NCI-H128 (cell line): ENCODE data around the gene STX4.
"Not testable (repeated sequence)": the region's sequence is repeated elsewhere in the genome, so short reads cannot be mapped to it uniquely, and the experiment has no call there.

Source experiments
- DNase-seq: peaks from one replicate; lab custom pipeline; 2025; ENCODE audit not compliant: unreplicated experiment; lab: John Stamatoyannopoulos, UW

Gene STX4

DNA sequence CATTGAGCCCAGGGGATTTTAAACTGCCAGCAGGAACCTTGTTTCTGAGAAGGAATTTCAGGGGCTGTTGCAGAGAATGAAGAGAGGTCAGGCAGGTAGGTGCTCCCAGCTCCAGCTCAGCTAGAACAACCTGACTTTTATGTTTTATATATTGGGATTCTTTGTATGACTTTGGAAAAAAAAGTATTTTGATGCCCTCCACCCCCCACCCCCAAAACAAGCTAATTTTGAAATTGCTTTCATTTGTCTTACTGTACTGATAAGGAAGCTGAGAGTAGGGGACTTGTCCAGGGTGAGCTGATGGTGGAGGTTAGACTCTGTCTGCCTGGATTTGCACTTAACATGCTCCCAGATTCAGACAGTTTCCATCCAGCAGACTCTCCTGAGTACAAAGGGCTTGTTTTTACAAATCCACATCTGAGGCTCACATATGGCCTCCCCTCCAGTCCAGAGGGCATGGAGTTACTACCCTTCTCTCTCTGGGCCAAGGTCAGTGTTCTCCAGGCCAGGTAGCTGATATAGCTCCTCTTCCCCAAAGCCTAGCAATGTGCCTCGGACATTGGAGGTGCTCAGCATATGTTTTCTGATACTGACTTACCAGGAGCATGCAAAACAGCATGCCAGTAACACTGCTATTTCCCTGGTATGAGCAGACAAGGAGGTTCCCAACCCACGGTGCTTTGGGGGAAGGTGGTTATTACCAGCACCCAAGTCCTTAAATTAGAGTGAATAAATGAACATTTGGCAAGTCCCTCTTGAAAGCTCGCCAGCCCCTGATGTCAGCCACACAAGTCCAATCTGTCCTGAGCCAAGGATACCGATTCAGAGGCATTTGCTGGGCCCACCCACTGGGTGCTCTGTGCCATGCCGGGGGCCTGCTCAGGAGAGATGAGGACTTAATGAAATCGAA lies 34.3 kb upstream of the STX4 start:
- DNase-seq, result no peak

DNA sequence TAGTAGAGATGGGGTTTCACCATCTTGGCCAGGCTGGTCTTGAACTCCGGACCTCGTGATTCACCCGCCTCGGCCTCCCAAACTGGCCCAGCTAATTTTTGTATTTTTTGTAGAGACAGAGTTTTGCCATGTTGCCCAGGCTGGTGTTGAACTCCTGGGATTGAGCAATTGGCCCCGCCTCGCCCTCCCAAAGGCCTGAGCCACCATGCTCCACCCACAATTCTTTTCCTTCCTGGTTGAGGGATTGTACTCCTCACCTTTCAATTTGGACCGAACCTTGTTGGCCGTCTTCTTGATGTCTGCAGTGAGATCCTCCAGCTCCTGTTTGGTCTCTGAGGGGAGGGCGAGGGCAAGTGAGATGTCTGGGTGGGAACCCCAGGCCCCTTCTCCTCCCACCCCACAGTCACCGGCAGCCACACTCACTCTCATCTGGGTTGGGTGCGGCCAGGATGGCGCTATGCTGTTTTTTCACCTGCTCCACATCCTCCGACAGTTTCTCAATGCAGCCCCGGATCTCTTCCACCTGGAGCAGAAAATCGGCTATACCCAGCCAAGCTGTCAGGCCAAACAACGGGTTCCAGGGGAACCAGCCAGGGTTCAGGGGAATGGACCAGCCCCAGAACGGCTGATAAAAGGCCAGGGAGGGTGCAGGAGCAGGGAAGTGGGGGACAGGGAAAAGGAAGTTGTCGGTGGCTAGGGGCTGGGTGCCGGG lies 32.5 kb upstream of the STX4 start:
- no peak for DNase-seq

DNA sequence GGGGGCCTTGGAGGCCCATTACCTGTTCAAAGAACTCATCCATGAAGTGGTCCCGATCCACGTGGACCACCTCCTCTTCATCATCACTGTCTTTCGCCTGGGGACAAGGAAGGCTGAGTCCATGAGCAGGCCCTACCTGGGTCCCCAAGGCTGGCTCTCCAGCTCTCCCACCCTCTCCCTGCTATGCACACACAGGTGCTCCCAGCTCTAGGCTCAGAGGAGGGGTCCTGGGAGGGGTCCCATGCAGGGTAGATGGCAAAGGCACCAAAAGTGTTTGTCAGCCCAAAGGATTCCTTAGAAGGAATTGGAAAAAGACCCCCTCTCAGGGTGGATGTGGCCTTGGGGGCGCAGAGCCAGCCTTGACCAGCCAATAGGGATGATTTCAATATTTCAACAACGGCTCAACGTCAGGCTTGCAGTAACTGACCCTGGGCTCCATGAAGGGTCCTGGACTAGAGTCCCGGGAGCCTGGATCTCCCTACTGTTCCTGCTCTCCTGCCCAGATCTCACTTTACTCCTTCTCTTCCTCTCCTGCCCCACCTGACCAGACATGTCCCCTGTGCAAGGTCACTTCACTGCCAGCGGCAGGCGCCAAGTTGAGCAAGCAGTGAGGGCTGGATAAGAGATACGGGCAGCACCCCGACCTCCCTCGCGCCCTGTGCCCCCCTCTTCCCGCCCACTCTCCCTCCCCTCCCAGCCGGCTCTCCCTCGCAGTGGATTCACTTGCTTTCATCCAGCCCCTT lies 31.7 kb upstream of the STX4 start:
- DNase-seq, result no peak

DNA sequence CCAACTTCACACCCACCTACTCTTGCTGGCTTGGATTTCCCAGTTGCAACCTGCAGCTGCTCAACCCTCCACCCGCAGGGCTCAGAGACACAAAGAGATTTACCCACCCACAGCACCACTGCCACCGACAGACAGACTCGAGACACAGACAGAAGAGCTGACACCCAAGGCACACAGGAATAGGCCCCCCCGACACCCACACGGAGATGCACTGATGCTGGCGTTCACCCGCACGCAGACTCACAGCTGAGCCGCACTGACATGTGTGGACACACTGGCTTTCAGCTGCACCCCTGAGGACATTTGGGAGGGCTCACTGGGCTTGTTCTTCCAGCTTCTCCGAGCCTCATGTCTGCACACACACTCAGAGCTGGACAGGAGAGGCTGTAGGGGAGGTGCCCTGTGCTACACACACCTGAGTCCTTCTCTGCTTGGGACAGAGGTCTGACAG lies 31.1 kb upstream of the STX4 start:
- DNase-seq, result no peak

DNA sequence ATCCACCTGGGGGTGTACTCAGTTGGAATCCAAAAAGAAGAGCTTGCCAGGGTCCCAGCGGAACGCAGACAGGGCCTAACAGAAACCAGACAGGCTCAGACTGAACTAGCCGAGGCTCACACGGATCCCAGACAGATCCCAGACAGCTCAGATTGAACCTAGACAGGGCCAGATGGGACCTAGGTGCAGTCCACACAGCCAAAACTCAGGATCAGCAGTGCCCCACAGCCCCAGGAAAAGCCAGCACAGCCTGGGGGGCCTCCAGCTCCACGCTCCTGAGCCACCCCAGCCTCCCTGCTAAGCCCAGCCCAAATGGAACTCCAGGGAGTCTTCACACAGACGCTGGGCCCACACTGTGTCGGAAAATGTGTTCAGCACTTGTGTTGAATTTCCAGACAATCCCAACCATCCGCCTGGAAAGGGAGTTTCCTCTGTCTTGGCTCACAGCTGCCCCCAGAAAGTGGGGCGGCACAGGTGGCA lies 30.5 kb upstream of the STX4 start:
- no peak for DNase-seq

DNA sequence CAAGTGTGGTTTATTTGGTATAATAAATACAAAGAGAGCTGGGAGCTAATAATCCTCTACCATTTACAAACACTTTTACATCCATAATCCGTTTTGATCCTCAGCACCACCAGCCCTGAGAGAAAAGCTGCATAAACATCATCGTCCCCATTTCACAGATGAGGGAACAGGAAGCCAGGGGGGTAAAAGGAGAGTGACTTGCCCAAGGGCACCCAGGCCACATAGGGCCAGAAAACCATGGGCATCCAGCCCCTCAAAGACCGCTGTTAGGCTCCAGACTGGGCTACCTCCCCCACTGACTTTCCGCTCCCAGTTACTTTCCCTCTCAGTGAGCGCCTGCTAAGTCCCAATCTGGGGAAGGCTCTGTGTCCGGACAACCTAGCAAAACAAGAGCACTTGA lies 29.6 kb upstream of the STX4 start:
- DNase-seq, result no peak

DNA sequence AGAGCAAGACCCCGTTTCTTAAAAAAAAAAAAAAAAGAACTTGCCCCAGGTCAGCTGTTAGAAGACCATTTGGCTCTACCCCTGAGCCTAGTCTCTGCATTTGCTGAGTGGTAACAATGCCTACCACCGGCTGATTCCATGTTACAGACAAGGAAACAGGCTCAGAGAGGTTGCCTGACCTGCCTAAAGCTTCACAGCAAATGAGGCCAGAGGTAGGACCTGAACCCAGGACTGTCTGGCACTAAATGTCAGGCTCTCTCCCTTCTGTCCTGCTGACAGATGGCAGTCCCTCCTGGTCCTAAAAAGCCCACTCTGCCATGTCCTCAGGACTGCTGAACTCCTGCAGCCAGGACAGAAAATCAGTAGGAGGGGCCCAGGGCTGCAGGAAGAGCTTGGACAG lies 28.7 kb upstream of the STX4 start:
- no peak for DNase-seq

DNA sequence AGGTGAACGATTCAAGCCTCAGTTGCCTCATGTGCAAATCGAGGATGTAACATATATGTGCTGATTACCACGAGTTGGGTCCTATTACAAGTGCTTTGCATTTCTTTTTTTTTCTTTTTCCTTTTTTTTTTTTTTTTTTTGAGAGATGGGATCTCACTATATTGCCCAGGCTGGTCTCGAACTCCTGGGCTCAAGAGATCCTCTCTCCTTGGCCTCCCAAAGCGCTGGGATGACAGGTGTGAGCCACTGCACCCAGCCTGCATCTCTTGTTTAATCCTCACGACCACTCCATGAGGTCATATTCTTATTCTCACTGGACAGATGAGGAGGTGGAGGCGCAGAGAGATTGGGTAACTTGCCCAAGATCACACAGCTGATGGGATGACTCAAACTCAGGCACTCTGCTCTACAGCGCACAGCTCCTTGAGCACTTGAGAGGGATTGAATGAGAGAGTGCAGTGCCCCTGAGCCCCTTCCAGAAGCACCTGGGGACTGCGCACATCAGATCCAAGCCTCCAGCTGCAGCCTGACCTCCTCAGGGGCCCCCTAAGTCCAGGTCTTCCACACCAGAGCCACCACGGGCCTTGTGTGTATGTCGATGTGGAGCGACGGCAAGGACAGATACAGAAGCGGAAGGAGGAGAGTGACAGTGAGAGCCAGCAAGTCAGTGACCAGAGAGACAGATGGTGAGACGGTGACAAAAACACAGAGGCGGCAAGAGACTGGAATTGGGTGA lies 27.8 kb upstream of the STX4 start:
- DNase-seq, result no peak

DNA sequence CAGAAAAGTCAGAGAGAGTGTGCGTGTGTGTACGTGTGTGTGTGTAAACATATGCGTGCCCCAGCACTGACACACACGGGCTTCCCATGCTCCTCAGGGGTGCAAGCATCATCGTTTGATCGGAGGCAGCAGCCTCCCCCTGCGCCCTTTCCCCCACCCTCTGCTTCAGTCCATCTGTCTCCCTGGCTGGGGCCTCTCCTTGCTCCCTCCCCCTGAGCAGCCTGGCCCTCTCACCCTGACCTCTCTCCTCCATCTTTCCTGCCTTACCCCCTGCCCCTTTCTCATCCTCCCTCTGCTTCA lies 27.3 kb upstream of the STX4 start:
- no peak for DNase-seq

DNA sequence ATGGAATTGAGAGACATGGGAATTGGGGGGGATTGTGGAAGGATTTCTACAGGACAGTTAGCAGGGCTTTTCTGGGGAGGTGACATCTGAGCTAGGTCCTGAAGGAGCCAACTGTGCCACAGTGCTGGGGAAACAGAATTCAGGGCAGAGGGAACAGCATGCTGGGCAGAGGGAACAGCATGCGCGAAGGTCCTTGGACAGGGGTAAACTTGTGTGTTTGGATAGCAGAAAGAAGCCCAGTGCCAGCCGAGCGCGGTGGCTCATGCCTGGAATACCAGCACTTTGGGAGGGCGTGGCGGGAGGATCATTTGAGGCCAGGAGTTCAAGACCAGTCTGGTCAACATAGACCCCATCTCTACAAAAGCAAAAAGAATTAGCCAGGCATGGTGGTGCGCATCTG lies 26.8 kb upstream of the STX4 start:
- no peak for DNase-seq

DNA sequence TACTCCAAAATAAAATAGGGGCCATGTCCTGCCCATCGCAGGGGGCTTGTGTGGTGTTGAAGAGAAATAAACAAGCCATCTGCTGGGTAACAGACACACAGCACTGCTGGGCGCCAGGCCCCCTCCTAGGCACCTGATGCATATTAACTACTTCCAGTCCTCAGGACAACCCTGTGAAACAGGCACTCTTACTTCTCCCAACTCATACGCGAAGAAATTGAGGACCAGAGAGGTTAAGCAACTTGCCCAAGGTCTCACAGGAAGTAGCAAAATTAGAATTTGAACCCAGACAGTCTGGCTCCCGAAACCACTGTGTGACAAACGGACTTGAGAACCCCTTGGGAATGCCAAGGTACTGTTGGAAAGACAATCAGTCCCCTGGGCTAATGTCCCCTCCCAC lies 25.7 kb upstream of the STX4 start:
- no peak for DNase-seq

DNA sequence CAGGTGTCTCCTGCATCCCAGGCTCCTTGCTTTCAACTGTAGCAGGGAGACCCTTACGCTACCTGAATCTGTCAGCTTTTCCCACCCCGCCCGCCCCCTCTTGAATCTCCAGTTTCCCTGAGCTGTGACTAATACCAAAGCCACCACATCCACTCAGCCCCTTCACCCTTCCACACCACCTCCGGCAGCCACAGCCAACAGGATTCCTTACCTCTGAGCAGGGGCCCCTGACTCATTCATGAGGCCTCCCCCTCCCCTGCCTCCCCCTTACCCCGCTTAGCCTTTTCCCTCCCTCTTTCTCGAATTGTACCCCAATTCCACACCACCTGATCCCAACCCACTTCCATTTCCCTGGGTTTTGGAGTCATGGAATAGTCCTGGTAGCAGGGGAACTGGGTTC lies 25.2 kb upstream of the STX4 start:
- no peak for DNase-seq

DNA sequence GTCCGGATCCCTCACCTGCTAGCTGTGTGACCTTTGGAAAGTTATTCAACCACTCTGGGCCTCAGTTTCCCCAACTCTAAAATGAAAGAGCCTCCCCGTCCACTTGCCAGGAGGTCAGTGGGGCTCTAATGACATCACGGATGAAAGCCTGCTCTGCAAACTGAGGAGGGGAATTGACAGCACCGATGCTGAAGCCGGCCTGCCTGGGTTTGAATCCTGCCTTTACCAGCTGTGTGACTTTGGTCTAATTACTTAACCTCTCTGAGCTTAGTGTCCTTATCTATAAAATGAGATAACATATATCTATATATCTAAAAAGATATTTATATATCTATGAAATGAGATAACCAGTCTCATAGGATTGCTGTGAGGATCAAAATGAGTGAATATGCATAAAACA lies 24.8 kb upstream of the STX4 start:
- no peak for DNase-seq

DNA sequence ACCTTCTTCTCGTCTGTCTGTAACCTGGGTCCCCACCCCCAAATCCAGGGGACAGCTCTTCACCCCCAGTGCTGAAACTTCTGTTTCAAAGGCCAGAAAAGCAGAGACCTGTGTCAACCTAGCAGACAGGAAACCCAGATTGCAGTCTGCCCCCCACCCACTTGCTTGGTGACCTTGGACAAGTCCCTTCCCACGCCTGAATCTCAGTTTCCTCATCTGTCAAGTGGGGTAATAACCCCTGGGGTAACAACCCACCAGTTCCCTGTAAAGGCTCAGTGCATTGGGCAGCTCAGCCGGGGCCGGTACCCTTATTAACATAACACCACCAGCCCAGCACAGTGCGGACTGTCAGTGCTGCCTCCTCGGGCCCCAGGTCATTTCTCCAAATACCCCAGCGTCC lies 24.2 kb upstream of the STX4 start:
- no peak for DNase-seq

DNA sequence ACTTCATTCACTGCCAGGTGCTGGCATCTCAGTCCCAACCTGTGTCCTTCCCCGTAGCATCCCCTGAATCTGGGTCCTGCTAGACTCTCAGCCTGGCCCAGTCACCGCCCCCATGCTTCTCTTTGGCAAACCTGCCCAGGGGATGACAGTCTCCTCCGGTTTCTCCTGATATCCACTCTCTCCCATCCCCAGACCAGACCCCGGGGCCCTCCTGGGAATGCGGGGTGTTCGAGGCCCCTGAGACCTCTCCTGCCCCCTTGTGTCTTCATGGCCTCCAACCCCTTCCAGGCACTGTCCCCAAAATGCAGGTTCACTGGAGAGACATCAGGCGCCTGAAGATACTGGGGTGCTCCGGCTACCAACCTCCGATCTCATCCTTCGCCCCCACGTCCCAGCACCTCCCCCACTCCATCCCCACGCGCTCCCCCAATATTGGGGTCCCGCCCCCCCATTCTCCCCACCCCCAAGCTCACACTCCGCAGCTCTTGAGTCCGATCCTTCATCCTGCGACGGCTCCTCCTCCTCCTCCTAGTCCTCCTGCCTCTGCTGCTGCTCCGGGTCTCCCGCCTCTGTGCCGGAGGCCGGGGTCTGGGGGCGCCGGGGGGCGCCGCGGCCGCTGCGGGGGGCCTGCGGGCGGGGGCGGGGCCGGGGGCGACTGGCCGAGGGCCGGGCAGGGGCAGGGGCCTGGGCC lies 23.3 kb upstream of the STX4 start:
- no peak for DNase-seq

DNA sequence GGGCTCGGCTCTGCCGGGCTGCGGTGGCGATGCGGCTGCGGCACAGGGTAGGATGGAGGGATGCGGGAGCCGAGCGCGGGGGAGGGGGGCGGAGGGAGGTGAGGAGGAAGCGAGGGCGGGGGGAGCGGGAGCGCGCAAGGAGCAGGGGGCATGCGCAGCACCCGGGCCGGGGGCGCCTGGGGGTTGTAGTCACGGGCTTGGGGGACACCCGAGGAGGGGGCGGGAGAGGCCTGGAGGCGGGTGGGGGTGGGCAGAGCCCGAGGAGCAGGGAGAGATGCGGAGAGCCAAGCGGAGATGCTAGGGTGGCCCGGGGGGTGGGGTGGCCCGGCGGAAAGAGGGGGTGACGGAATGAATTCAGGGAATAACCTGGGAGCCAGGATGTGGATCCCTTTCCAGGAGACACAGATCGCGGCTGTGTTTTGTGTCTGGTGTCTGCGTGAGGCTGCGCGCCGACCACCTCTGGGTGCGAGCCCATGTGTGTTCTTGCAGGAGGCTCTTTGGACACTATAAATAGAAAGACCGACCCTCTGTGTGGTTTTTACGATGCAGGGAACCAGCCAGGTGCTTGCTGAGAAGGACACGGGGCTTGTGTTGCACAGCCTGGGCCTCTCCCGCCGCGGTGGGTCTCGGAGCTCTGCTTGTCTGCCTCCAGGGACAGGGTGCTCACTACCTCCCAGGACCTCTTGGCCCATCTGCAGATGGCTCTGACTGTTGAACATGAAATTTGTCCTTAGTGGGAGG lies 22.6 kb upstream of the STX4 start, which contains the start of gene STX1B:
TSS of gene STX1B (minus strand) at position 54 of the 741 bp plus-strand sequence. CDS start 242 bp downstream, outside the sequence.
- no peak for DNase-seq

DNA sequence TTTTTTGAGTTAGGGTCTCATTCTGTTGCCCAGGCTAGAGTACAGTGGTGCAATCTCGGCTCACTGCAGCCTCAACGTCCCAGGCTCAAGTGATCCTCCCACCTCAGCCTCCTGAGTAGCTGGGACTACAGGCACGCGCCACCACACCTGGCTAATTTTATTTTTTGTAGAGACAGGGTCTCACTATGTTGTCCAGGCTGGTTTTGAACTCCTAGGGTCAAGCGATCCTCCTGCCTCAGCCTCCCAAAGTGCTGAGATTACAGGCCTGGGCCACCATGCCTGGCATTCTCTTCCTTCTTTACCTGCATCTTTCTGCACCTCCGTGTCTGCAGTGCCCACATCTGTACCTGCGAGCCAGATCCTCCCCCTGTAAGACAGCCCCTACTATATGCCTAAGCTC lies 21.5 kb upstream of the STX4 start:
- not testable (repeated sequence) for DNase-seq

DNA sequence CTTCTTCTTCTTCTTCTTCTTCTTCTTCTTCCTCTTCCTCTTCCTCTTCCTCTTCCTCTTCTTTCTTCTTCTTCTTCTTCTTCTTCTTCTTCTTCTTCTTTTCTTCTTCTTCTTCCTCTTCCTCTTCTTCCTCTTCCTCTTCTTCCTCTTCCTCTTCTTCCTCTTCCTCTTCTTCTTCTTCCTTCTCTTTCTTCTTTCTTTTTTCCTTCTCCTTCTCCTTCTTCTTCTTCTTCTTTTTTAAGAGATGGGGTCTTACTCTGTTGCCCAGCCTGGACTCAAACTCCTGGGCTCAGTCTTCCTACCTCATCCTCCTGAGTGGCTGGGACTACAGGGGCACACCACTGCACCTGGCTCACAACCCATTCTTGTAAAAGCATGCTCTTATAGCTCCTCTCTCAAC lies 20.1 kb upstream of the STX4 start:
- DNase-seq, result not testable (repeated sequence)

DNA sequence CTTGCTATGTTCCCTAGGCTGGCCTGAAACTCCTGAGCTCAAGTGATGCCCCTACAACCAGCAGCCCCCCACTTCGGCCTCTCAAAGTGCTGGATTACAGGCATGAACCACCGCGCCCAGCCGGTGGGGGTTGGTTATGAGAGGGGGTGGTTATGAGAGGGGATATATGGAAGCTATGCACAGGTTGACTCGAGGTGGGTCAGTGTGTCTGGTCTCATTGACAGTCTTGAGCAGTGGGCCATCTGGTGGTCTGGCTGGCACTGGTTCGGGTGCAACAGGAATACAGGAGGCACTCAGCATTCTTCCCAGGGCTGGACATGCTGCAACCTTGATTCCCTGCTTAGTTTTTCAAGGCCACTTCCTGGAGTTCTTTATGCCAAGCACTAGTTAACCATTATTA lies 17.3 kb upstream of the STX4 start:
- no peak for DNase-seq

DNA sequence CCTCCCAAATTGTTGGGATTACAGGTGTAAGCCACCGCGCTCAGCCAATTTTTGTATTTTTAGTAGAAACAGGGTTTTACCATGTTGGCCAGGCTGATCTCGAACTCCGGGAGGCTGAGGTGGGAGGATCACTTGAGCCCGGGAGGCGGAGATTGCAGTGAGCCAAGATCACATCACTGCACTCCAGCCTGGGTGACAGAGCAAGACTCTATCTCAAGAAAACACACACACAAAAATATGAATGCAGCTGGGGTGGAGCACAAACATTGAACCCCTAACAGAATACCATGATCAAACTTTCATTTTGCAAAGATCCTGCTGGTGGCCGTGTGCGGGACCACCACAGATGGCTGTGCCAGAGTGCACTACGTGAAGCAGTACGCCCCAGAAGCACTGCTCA lies 15.6 kb upstream of the STX4 start:
- DNase-seq, result not testable (repeated sequence)
